ENCODE data around the gene BACH2. TPM values are rescaled to one million over a fixed set of nuclear protein-coding genes. Genes with fewer than 3 reads are reported as not detected.

Gene BACH2
- total and polyA plus RNA-seq, 2 of the 8 experiments (the other 6 are each of a cell fraction or from before 2014, with no cell fraction given) = 1.9 to 5.9 TPM

GRCh38 chr6:90149280-90149679 lies 147.4 kb downstream of the BACH2 start:
- 83% methylated on average over 3 of the region's 3 CpGs; no CpG with 5 or more reads in 1 of the 2 experiments for WGBS, 2 experiments (ENCODE audit: extremely low coverage in 1 of 2, insufficient coverage in 1 of 2, insufficient read length in 1 of 2, insufficient replicate concordance in 2 of 2, low coverage in 1 of 2, low lambda C conversion rate in 2 of 2, missing lambda C conversion rate in 1 of 2)
- TF ChIP-seq BCL11A (IDR thresholded peaks at IDR 0.05; ENCODE audit: low read depth in 2 of 2, low read length in 2 of 2) (no peak), POLR2A (IDR thresholded peaks at IDR 0.05; ENCODE audit: control extremely low read depth in 1 of 2, low read depth in 2 of 2, low read length in 2 of 2) (no peak), RFX5 (IDR thresholded peaks at IDR 0.05; ENCODE audit: borderline replicate concordance, low read depth, low read length) (no peak), HDAC6 (IDR thresholded peaks at IDR 0.05; ENCODE audit: low read depth, low read length) (no peak), CTBP2 (IDR thresholded peaks at IDR 0.05; ENCODE audit: borderline replicate concordance, insufficient read depth, insufficient read length, low read length) (no peak), RBBP5 (IDR thresholded peaks at IDR 0.05; ENCODE audit: borderline replicate concordance, low read depth, low read length) (no peak), KDM1A (IDR thresholded peaks at IDR 0.05; ENCODE audit: borderline replicate concordance, low read length) (no peak), NRF1 (IDR thresholded peaks at IDR 0.05; ENCODE audit: low read depth, low read length) (no peak), PHF8 (conservative IDR thresholded peaks at IDR 0.05; ENCODE audit: low read depth, low read length) (no peak), TBP (IDR thresholded peaks at IDR 0.05; ENCODE audit: low read depth, low read length) (no peak), SP1 (IDR thresholded peaks at IDR 0.05; ENCODE audit: low read depth, low read length) (no peak)
- TF ChIP-seq, protein P1, sequence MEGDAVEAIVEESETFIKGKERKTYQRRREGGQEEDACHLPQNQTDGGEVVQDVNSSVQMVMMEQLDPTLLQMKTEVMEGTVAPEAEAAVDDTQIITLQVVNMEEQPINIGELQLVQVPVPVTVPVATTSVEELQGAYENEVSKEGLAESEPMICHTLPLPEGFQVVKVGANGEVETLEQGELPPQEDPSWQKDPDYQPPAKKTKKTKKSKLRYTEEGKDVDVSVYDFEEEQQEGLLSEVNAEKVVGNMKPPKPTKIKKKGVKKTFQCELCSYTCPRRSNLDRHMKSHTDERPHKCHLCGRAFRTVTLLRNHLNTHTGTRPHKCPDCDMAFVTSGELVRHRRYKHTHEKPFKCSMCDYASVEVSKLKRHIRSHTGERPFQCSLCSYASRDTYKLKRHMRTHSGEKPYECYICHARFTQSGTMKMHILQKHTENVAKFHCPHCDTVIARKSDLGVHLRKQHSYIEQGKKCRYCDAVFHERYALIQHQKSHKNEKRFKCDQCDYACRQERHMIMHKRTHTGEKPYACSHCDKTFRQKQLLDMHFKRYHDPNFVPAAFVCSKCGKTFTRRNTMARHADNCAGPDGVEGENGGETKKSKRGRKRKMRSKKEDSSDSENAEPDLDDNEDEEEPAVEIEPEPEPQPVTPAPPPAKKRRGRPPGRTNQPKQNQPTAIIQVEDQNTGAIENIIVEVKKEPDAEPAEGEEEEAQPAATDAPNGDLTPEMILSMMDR (IDR thresholded peaks at IDR 0.05; ENCODE audit: control extremely low read depth in 1 of 3, insufficient read depth in 1 of 3, low read depth in 1 of 3, low read length in 3 of 3) = no peak

More at GRCh38 chr6:90149280-90149679, 147.4 kb downstream of the BACH2 start:
- Histone ChIP-seq H3K4me2 (ENCODE audit: insufficient read depth in 1 of 2, low read depth in 2 of 2, low read length in 2 of 2) (no peak overlapping the region), H3K4me1 (replicated peaks in 1 of 4; ENCODE audit: control insufficient read depth in 3 of 4, insufficient read depth in 4 of 4, low read length in 3 of 4) (no peaks in the 10 kb centered on the region), H3K23me2 (ENCODE audit: low read depth, low read length) (no peaks in the 10 kb centered on the region), H2BK12ac (ENCODE audit: low read depth, low read length) (no peak overlapping the region), H3K36me3 (ENCODE audit: control insufficient read depth in 2 of 4, insufficient read depth in 4 of 4, low read length in 3 of 4) (no peaks in the 10 kb centered on the region), H3K4ac (replicated peaks; ENCODE audit: insufficient read length, low read depth, low read length) (no peak overlapping the region), H3K56ac (replicated peaks; ENCODE audit: insufficient read length, low read depth, low read length) (no peak overlapping the region), H2BK15ac (ENCODE audit: low read length) (no peak overlapping the region), H2BK20ac (ENCODE audit: low read length) (no peak overlapping the region), H3K9ac (replicated peaks in 1 of 4; ENCODE audit: extremely low read depth in 1 of 4, low read depth in 3 of 4, low read length in 3 of 4) (no peak overlapping the region), H3K4me3 (ENCODE audit: extremely low read depth in 1 of 4, insufficient read depth in 2 of 4, low read depth in 3 of 4, low read length in 4 of 4) (no peak overlapping the region), H2BK5ac (ENCODE audit: low read depth, low read length) (no peak overlapping the region), H4K20me1 (replicated peaks in 1 of 2; ENCODE audit: control insufficient read depth in 1 of 2, insufficient read depth in 2 of 2, low read length in 2 of 2) (no peaks in the 10 kb centered on the region), H4K91ac (replicated peaks; ENCODE audit: insufficient read length, low read length) (no peak overlapping the region), H3K27me3 (replicated peaks in 1 of 4; ENCODE audit: control insufficient read depth in 3 of 4, extremely low read depth in 1 of 4, insufficient read depth in 3 of 4, low read length in 3 of 4) (no peaks in the 10 kb centered on the region), H3K18ac (ENCODE audit: extremely low read depth, low read length) (no peak overlapping the region), H3K79me1 (ENCODE audit: low read depth, low read length) (no peaks in the 10 kb centered on the region; the same call in 1 of the 2 replicates), H3K9me3 (ENCODE audit: insufficient read depth in 2 of 2, low read depth in 1 of 2, low read length in 1 of 2) (no peaks in the 10 kb centered on the region), H3K79me2 (ENCODE audit: control insufficient read depth in 1 of 2, insufficient read depth in 2 of 2, low read length in 2 of 2) (no peaks in the 10 kb centered on the region), H4K5ac (ENCODE audit: insufficient read length, low read depth, low read length) (no peak overlapping the region), H3K14ac (ENCODE audit: insufficient read length) (no peak overlapping the region), H2AK5ac (ENCODE audit: low read depth, low read length) (no peak overlapping the region), H4K8ac (ENCODE audit: extremely low read depth, insufficient read depth, low read length) (no peak overlapping the region), H2BK120ac (replicated peaks; ENCODE audit: low read depth, low read length) (no peak overlapping the region), H3K23ac (ENCODE audit: insufficient read length) (no peak overlapping the region), H2AFZ (ENCODE audit: low read length) (no peak overlapping the region), H3K27ac (ENCODE audit: low read depth, low read length) (no peak overlapping the region)
- FAIRE-seq = no peak
- CTCF ChIA-PET (ENCODE audit: partially characterized antibody) = interaction anchor here (0.6 to 0.8 kb wide), 2 partner anchors 23 to 306 kb away, joined by 3 to 5 read pairs; no protein-coding TSS in a partner anchor
- POLR2A ChIA-PET (ENCODE audit: partially characterized antibody) = no interaction called here
- no peak for DNase-seq (ENCODE audit: low read depth in 1 of 2, low spot score in 2 of 2)
